GM18867 (cell line): ENCODE data around the gene OGDHL.
"Not testable (repeated sequence)": the region's sequence is repeated elsewhere in the genome, so short reads cannot be mapped to it uniquely, and the experiment has no call there.

Experiments used
- ATAC-seq: cut with Tn5 transposase; IDR thresholded peaks from one replicate; pipeline ENCODE4 v1.9.1; 2021; ENCODE audit warnings: mild to moderate bottlenecking, moderate library complexity; ENCODE audit not compliant: unreplicated experiment

Gene OGDHL

DNA sequence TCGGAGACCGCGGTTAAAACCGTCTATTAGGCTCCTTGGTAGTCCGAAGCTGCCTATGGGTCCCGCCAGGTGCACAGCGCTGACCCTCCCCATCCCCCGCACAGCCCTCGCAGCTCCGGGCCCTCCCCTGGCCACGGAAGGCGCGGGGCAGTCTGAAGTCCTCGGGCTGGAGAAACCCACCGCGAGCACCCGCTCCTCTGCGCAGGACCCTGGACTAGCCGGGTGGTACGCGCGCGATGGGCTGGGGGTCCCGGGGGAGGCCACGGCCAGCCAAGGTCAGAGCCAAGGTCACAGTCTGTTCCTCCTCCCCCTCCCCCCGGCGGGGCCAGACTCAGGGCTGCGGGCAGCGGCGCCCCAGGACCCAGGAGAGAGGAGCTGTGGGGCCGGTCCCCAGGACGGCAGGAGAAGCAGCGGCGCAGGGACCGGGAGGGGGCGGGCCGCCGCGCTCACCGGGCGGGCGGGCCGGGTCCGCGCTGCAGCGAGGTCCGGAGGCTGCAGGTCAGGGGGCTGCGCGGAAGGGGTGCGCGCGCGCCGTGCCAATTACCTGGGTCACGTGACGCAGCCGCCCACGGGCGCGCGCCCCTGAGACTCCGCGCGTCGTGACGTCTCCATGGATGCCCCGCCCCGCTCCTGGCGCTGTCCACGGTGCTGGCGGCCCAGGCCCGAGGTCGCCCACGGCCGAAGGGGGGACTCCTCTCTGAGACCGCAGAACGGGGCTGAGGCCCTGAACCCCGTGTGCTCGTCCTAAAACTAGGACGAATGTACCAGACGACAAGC lies at the start of gene OGDHL:
Gene OGDHL (minus strand): TSS at position 535 of the 777 bp plus-strand sequence. CDS start 3,731 bp downstream, outside the sequence.
- peak; percentile 80 for ATAC-seq

DNA sequence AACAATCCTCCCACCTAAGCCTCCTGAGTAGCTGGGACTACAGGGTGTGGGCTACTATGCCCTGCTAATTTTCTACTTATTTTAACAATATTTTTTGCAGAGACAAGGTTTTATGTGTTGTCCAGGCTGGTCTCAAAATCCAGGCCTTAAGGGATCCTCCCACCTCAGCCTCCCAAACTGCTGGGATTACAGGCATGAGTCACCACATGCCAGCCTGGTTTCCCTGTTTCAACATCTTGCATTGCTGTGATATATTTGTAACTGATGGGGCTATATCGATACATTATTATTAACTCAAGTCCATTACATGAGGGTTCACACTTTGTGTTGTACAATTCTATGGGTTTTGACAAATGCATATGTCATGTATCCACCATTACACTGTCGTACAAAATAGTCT lies 41.9 kb upstream of the OGDHL start:
- no peak for ATAC-seq

DNA sequence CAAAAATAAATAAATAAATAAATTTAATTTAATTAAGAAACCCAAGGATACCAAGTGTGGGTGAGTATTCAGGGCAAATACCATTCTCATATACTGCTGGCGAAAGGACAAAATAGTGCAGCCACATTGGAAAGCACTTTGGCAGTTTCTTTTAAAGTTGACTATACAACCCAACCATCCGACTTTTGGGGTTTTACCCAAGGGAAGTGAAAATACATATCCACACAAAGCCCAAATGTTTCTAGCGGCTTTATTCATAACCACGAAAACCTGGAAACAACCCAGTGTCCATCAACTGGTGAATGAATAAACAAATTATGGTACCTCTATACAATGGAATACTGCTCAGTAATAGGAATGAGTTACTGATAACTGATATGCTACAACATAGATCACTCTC lies 36.2 kb upstream of the OGDHL start:
- ATAC-seq: no peak

DNA sequence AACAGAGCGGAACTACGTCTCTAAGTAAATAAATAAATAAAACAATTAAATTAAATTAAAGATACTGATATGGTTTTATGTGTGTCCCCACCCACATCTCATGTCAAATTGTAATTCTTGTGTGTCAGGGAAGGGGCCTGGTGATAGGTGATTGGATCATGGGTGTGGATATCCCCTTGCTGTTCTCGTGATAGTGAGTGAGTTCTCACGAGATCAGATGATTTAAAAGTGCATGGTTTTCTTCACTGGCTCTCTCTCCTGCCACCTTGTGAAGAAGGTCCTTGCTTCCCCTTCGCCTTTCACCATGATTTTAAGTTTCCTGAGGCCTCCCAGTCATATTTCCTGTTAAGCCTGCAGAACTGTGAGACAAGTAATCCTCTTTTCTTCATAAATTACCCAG lies 29.0 kb upstream of the OGDHL start:
- no peak for ATAC-seq

DNA sequence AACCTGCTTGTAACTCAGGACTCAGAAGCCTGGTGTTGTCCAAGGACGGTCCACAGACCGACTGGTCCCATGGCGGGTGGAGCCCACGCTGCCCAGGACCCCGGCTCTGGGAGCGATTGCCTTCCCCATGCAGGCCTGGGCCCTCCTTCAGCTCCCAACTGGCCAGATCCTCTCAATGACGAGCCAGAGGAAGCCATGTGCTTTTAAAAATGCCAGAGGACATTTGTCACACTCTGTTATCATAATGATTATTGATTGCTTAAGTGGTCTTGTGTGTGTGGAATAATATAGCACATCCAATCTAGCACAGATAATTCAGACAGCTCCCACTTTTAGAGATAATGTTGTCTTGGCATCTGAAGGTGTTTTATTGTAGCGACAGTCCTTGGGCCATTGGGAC lies 22.6 kb upstream of the OGDHL start:
- ATAC-seq: no peak

DNA sequence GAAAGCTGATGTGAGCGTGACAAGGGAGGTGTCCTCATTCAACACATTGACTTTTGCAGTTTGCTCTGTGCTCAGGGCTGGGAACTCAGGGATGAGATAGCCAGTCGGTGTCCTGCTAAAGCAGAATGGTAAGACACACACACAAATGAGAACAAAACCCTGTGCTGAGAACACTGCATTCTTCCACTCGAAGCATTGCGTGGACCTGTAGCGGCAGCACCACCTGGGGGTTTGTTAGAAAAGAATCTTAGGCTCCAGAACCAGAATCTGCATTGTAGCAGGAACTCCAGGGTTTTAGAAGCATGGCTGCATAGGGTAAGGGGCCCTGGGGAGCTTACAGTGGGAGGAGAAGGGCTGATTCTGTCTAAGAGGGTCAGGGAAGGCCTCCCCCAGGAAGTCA lies 21.5 kb upstream of the OGDHL start:
- no peak for ATAC-seq

DNA sequence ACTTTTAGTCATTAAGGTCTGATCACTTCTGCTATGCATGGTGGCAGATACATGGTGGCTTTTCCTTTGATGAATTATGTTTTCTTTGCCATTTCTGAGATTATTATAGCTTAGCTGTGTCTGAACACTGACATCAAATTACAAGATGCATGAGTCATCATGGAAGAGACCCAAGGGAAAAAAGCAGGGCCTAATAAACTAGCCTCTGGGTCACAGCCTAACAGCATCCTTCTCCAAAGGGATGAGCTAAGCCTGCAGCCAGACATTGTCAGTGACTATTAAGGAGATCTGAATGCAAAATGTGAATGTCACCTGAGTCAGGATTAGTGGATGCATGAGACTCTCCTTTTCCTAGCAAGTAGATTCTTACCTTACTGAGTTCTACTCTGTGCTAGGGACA lies 19.1 kb upstream of the OGDHL start:
- ATAC-seq: no peak

DNA sequence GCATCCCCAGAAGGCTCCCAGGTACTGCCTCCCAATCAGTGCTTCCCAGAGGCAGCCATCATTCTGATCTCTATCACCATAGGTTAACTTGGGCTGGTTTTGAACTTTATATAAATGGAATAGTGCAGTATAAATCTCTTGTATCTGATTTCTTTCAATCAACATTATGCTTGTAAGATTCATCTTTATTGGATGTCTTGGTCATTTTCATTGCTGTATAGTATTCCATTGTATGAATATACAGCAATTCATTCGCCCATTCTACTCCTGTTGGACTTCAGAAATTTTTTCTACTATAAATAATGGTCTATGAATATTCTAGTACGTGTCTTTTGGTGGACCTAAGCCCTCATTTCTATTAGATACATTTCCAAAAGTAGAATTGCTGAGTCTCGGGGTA lies 16.1 kb upstream of the OGDHL start:
- ATAC-seq: no peak

DNA sequence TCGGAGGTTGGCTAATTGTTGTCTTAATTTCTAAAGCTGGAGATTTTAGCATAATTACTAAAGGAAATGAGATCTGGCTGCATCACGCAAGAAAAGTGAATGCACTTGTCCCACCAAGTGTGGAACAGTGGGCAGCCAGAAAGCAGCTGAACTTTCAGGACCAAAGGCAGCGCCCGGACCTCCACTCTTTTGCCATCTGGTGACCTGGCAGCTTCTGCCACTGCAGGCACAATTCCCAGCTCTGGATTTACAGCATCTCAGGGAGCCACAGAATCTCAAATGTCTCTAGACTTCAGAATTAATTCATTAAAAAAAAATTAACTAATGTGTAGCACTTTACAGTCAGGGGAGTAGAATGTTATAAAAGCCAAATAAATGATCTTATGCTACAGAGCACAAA lies 14.7 kb upstream of the OGDHL start:
- no peak for ATAC-seq

DNA sequence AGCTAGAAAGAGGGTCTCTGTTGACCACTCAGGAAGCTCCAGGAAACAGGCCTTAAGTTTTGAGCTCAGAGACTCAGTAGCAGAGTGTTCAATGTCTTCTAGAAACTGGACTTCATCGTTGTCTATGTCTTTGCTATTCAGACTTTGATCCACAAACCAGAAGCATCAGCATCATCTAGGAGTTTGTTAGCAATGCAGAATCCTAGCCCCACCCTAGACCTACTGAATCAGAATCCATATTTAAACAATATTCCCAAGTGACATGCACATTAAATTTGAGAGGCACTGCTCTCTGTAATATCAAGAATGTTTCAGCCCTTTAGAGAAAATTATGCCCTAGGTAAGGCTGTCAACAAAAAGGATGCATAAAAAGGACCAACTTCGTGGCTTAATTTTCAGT lies 12.9 kb upstream of the OGDHL start:
- no peak for ATAC-seq

DNA sequence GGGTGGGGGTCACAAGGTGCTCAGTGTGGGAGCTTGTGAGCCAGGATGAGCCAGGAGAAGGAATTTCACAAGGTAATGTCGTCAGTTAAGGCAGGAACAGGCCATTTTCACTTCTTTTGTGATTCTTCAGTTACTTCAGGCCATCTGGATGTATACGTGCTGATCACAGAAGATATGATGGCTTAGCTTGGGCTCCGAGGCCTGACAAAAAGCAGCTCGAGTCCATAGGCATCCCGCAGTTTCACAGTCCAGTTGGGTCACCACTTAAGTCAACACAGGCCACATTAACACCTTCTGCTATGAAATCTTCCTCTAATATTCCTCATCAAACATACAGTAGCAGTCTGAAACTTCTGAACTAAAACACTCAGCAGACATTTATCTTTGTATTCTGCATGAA lies 10.8 kb upstream of the OGDHL start:
- ATAC-seq: not testable (repeated sequence)

DNA sequence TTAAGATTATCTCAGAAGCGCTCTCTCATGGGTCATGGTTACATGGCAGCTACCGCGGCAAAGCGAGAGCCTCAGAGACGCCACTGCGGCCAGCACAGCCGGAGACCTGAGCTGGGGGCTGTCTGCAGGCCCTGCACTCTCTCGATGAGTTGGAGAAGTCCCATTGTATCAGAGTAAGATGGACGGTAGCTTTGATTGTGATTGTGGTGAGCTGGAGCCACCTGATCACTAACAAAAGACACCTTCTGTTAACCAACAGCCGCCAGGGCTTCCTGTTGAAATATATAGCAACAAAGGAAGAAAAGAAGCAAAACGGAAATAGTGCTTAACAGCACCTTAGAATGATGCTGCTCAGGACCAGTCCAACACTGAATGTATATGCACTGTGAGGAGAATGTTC lies 8.9 kb upstream of the OGDHL start:
- ATAC-seq: not testable (repeated sequence)

DNA sequence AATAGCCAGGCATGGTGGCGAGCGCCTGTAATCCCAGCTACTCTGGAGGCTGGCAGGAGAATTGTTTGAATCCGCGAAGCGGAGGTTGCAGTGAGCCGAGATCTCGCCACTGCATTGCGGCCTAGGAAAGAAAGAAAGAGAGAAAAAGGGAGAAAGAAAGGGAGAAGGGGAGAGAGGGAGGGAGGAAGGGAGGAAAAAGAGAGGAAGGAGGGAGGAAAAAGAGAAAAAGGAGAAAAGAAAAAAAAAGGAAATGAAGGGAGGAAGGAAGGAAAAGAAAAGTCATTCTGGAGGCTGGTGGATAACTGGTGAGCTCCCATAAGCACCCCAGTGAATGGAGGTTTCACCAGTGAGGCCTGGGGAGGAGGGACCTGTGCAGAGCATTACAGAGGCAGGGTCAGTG lies 7.6 kb upstream of the OGDHL start:
- ATAC-seq: no peak

DNA sequence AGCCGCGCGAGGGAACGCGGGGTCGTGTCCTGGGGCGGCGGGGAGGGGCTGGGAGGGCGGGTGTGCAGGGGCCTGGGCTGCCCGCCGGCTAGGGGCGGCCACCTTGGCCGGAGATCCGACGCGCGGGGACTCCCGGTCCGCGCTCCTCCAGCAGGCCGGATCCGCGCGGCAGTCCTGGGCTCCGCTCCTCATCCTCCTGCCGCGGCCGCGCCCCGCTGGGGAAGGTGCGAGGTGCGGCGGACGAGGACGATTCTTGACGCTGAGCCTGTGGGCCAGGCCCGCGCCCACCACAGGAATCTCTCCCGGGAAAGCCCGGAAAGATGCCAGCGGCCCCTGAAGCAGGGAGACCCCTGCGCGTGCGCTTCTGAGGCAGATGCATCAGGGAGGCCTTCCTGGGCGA lies 6.6 kb upstream of the OGDHL start:
- no peak for ATAC-seq

DNA sequence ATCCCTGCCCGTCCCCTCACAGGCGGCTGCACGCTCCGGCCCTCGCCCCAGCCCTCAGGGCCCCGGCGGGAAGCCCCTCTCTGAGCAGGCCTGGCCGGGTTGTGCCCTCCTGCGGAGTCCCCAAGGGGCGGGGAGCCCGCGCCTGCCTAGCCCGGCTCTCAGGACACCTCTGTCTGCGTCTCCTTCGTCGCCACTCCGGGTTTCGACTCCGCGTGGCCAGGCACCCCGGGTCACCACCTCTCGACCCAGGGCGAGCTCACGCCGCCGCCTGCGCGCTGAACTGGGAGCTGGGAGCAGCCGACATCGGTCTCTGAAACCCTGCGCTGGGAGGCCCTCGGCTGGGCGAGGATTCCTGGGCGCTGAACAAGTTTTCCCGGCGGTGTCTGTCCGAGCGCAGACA lies 6.2 kb upstream of the OGDHL start:
- no peak for ATAC-seq

DNA sequence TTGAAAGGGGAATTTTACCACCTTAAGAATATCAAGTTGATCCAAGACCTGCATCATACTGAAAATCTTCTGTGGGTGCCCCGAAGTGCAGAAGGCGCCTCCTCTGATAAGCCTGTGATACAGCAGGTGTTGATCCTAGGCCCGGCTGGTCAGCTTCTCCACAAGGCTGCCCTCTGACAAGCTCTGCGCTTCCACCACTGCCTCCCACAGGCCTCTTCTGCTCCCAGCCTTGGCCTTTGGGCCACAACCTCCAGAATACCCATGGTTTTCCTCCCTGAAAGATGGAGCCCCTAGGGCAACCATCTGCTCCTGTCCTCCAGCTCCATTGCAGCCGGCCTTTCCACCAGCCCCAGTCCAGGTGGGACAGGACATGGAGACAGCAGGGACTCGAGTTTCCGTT lies 5.6 kb upstream of the OGDHL start:
- ATAC-seq: no peak

DNA sequence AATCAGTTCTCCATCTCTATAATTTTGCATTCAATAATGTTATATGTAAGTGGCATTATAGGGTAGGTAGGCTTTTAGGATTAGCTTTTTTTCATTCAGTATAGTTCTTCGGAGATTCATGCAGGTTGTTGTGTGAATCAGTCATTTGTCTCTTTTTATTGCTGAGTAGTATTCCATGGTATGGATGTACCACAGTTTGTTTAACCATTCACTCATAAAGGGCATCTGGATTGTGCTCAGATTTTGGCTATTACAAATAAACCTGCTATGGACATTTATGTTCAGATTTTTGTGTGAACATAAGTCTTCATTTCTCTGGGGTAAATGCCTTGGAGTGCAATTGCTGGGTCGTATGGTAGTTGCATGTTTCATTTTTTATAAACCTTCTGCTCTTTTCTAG lies 4.4 kb upstream of the OGDHL start:
- ATAC-seq: no peak

DNA sequence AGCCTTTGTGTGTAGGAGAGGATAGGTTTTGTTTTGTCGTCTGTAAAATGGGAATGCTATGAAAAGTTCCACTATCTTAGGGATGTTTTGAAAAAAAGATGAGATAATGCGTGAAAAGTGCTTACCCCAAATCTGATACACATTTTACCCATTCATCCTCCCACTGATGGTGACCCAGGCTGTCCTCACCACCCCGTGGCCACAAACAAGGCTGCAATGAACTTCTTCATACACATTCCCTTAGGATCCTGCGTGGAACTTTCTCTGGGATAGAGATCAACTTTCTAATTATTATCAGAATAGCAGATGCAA lies 399 bp upstream of the OGDHL start:
- ATAC-seq: no peak

DNA sequence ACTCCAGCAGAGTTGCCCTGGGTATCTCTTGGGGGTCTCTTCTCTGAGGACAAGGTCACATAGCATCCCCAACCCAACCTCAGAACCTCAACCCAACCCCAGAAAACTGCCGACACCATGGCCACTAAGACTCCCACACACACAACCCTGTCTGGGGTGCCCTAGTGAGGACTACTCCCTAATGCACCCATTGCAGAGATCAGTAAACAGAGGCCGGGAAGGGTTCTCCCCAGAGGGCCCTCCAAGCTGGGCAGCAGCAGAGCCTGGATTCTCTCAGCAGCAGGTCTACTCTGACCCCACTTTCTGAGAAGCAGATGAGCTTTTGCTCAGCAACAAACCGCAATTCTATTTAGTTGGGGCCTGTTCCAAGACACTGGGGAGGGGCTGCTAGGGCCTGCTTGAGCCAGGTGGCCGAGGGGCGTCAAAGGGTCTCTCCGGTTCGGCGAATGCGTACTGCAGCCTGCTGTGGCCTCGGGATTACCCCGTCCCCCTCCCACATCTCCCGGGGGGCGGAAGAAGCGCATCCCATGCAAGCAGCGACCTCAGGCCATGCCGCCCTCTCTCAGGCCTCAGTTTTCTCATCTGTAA lies 828 bp downstream of the OGDHL start:
- ATAC-seq: no peak

DNA sequence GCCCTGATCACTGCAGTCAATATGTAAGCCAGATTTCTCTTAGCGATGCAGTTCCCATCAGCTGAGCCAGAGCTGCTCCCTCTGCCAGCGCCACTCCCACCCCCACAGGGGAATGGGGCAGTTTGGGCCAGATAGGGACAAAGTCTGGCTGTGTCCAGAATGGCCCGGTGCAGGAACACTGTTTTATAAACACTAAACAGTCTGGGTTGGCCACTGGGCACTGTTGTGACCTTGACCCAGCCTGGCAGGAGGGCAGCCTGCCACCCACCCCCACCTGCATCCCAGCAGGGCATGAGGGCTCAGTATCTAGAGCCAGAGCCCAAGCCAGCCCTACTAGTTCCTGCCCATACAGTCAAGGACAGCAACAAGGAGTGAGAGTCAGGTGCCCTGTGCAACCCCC lies 1.3 kb downstream of the OGDHL start:
- no peak for ATAC-seq

DNA sequence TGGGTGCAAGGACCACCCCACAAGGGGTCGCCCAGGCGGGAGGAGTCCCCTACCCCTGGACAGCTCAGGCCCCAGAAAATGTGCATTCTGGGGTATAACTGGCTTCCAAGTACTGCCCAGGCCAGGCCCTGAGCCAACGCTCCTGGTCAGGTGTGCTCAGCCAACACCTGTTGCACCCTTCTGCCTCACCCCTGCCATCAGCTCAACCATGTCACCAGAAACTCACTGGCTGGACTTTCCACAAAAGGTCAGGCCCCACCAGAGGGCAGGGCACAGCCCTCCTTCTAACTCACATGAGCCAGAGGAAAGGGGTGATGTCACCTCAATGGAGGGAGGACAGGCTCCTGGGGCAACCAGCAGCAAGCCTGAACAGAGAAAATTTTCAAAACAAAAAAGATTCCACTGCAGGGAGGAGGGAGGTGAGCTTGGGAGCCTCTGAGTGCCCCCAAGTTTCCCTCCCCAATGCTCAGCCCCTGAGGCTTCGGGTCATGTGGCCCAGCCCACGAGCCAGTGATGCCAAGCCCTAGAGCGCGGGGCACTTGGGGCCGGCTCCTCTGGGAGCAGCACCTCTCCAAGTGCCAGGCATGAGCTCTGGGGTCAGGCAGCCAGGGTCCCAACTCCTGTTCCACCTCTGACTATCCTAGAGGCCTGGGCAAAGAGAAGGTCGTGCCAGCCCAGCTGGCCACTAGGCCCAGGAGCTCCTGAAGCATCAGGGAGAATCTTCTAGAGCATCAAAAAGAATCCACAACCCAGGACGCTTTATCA lies 2.2 kb downstream of the OGDHL start:
- ATAC-seq: no peak

DNA sequence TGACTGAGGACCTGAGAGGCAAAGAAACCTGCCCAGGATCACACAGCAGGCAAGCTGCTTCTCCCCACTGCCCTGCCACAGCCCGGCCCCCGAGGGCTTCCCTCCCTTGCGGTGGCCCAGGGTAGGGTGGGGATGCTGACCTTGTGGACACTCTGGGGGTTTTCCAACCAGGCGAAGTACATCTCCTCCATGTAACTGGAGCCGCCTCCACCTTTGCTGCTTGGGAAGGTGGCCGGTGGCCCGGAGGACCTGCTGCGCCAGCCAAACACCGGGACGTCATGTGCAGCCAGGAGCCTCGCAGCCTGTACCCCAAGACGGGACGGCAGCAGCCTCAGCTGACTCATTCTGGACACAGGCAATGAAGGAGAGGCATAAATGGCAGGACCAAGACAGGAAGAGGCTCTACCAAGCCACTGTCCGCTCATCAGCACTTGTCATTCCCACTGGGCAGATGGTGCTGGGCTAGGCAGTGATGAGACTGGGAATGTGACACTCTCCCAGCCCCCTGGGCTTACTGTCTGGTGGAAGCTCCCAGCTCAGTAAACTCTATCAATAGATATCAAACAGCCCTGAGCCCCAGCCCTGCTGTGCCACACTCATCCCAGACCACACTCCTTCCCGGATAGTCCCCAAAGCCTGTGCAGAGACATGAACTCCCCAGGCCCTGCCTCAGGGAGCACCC lies 3.7 kb downstream of the OGDHL start:
- no peak for ATAC-seq
